IPS DF 6.9 (cell line): ENCODE results near the gene MAB21L3.

Experiments
- DNase-seq: peaks from one replicate; pipeline ENCODE4 v3.0.0-alpha.2; 2013; ENCODE audit warnings: low read depth, low spot score
- H3K27ac ChIP-seq: one replicate; pipeline ENCODE4 v1.5.1; 2013; ENCODE audit warnings: low read length, control low read depth
- H3K27me3 ChIP-seq: 2 replicates; pipeline ENCODE4 v1.6.1; 2013; ENCODE audit warnings: mild to moderate bottlenecking, low read length; ENCODE audit not compliant: control insufficient read depth, insufficient read depth
- H3K36me3 ChIP-seq: 2 replicates; pipeline ENCODE4 v1.6.1; 2013; ENCODE audit warnings: low read length; ENCODE audit not compliant: control insufficient read depth, insufficient read depth
- H3K4me1 ChIP-seq: 2 replicates; pipeline ENCODE4 v1.6.1; 2013; ENCODE audit warnings: low read length; ENCODE audit not compliant: control insufficient read depth, insufficient read depth
- H3K4me3 ChIP-seq: 2 replicates; pipeline ENCODE4 v1.5.1; 2013; ENCODE audit warnings: mild to moderate bottlenecking, low read length
- H3K9me3 ChIP-seq: 2 replicates; pipeline ENCODE4 v1.6.1; 2013; ENCODE audit warnings: low read length, inconsistent platforms; ENCODE audit not compliant: control insufficient read depth, insufficient read depth
- WGBS: extraction: QIAGEN DNeasy Blood & Tissue Kit; methylation state at CpG from one replicate; pipeline ENCODE4 v1.1.7; 2013; ENCODE audit warnings: mixed read lengths, missing lambda C conversion rate; ENCODE audit not compliant: insufficient read length, insufficient coverage; 5-methylcytosine and 5-hydroxymethylcytosine counted together

MAB21L3 gene

GRCh38 chr1:116089870-116090269, 21.3 kb upstream of the MAB21L3 start:
- DNase-seq: no peak
- Histone ChIP-seq H3K27ac (no peak overlapping the region), H3K27me3 (no peaks in the 10 kb centered on the region), H3K4me3 (no peak overlapping the region), H3K36me3 (no peaks in the 10 kb centered on the region), H3K4me1 (no peaks in the 10 kb centered on the region), H3K9me3 (no peaks in the 10 kb centered on the region)
- no CpG with 5 or more reads among the region's 1 CpG for WGBS

GRCh38 chr1:116091083-116091482, 20.1 kb upstream of the MAB21L3 start:
- H3K27ac ChIP-seq: no peak overlapping the region
- DNase-seq: no peak
- H3K4me1 ChIP-seq: no peaks in the 10 kb centered on the region
- H3K36me3 ChIP-seq: no peaks in the 10 kb centered on the region
- no CpG with 5 or more reads among the region's 1 CpG for WGBS
- H3K27me3 ChIP-seq: no peaks in the 10 kb centered on the region
- no peaks in the 10 kb centered on the region for H3K9me3 ChIP-seq
- no peak overlapping the region for H3K4me3 ChIP-seq

- Histone ChIP-seq H3K4me3 (no peak overlapping the region), H3K36me3 (no peaks in the 10 kb centered on the region), H3K4me1 (no peaks in the 10 kb centered on the region), H3K27ac (no peak overlapping the region), H3K9me3 (no peaks in the 10 kb centered on the region), H3K27me3 (no peaks in the 10 kb centered on the region)
- no peak for DNase-seq
- no CpG with 5 or more reads among the region's 3 CpGs for WGBS
These were observed 18.3 kb upstream of the MAB21L3 start for GRCh38 chr1:116092752-116093489.

- DNase-seq: no peak
- H3K9me3 ChIP-seq: no peaks in the 10 kb centered on the region
- H3K4me1 ChIP-seq: no peaks in the 10 kb centered on the region
- H3K36me3 ChIP-seq: no peaks in the 10 kb centered on the region
- H3K27me3 ChIP-seq: no peaks in the 10 kb centered on the region
- H3K4me3 ChIP-seq: no peak overlapping the region
- H3K27ac ChIP-seq: no peak overlapping the region
These were observed 16.2 kb upstream of the MAB21L3 start for GRCh38 chr1:116095027-116095426.

GRCh38 chr1:116096013-116096618, 15.1 kb upstream of the MAB21L3 start:
- Histone ChIP-seq H3K4me1 (no peaks in the 10 kb centered on the region), H3K4me3 (no peak overlapping the region), H3K9me3 (no peaks in the 10 kb centered on the region), H3K27me3 (no peaks in the 10 kb centered on the region), H3K27ac (no peak overlapping the region), H3K36me3 (no peaks in the 10 kb centered on the region)
- no CpG with 5 or more reads among the region's 1 CpG for WGBS
- DNase-seq: no peak

GRCh38 chr1:116097626-116098025, 13.6 kb upstream of the MAB21L3 start:
- no peak overlapping the region for H3K4me3 ChIP-seq
- DNase-seq: no peak
- H3K36me3 ChIP-seq: no peaks in the 10 kb centered on the region
- H3K27me3 ChIP-seq: no peaks in the 10 kb centered on the region
- no peak overlapping the region for H3K27ac ChIP-seq
- no peaks in the 10 kb centered on the region for H3K4me1 ChIP-seq
- no CpG with 5 or more reads among the region's 1 CpG for WGBS
- no peaks in the 10 kb centered on the region for H3K9me3 ChIP-seq

GRCh38 chr1:116099379-116099778, 11.8 kb upstream of the MAB21L3 start:
- no peaks in the 10 kb centered on the region for H3K27me3 ChIP-seq
- no peak overlapping the region for H3K4me3 ChIP-seq
- H3K27ac ChIP-seq: no peak overlapping the region
- no peaks in the 10 kb centered on the region for H3K4me1 ChIP-seq
- no peak for DNase-seq
- H3K9me3 ChIP-seq: no peaks in the 10 kb centered on the region
- no CpG with 5 or more reads among the region's 4 CpGs for WGBS
- no peaks in the 10 kb centered on the region for H3K36me3 ChIP-seq

- Histone ChIP-seq H3K4me3 (no peak overlapping the region), H3K9me3 (no peaks in the 10 kb centered on the region), H3K27ac (no peak overlapping the region), H3K4me1 (no peaks in the 10 kb centered on the region), H3K36me3 (no peaks in the 10 kb centered on the region), H3K27me3 (no peaks in the 10 kb centered on the region)
- no CpG with 5 or more reads among the region's 2 CpGs for WGBS
- no peak for DNase-seq
These were observed 11.3 kb upstream of the MAB21L3 start for GRCh38 chr1:116099919-116100318.

GRCh38 chr1:116104667-116105066, 6.5 kb upstream of the MAB21L3 start:
- H3K9me3 ChIP-seq: no peaks in the 10 kb centered on the region
- H3K4me3 ChIP-seq: no peak overlapping the region
- no CpG with 5 or more reads among the region's 3 CpGs for WGBS
- no peak for DNase-seq
- H3K4me1 ChIP-seq: no peaks in the 10 kb centered on the region
- no peaks in the 10 kb centered on the region for H3K36me3 ChIP-seq
- H3K27me3 ChIP-seq: no peaks in the 10 kb centered on the region
- H3K27ac ChIP-seq: no peak overlapping the region

- no peaks in the 10 kb centered on the region for H3K27me3 ChIP-seq
- H3K36me3 ChIP-seq: no peaks in the 10 kb centered on the region
- DNase-seq: no peak
- no peak overlapping the region for H3K27ac ChIP-seq
- WGBS: no CpG with 5 or more reads among the region's 2 CpGs
- H3K4me1 ChIP-seq: no peaks in the 10 kb centered on the region
- H3K4me3 ChIP-seq: no peak overlapping the region
- no peaks in the 10 kb centered on the region for H3K9me3 ChIP-seq
These were observed 5.2 kb upstream of the MAB21L3 start for GRCh38 chr1:116105996-116106395.

GRCh38 chr1:116106646-116107045, 4.6 kb upstream of the MAB21L3 start:
- no peak overlapping the region for H3K27ac ChIP-seq
- WGBS: no CpG with 5 or more reads among the region's 4 CpGs
- H3K4me1 ChIP-seq: no peaks in the 10 kb centered on the region
- no peak overlapping the region for H3K4me3 ChIP-seq
- H3K27me3 ChIP-seq: no peaks in the 10 kb centered on the region
- no peaks in the 10 kb centered on the region for H3K9me3 ChIP-seq
- no peaks in the 10 kb centered on the region for H3K36me3 ChIP-seq
- DNase-seq: no peak
